Cardiac muscle cell (in vitro differentiated cells and primary cell): ENCODE data around the gene ATP5PO. TPM values are rescaled to one million over a fixed set of nuclear protein-coding genes. Genes with fewer than 3 reads are reported as not detected.

Experiments
- DNase-seq, 2 donors: peaks; one replicate each; pipeline versions ENCODE4 v3.0.0 to v3.0.0-alpha.2; 2010 to 2017; ENCODE audit warnings: low read depth in 1 of 2, low spot score in 1 of 2
- H3K27ac ChIP-seq: fragments of 200-600 bp; sonication (generic); 2 replicates; pipeline ENCODE4 v1.5.1; 2016
- H3K27me3 ChIP-seq: fragments of 200-600 bp; sonication (generic); 2 replicates; pipeline ENCODE4 v1.6.0; 2016; ENCODE audit warnings: control low read depth
- H3K36me3 ChIP-seq: fragments of 200-600 bp; sonication (generic); 2 replicates; pipeline ENCODE4 v1.5.1; 2016; ENCODE audit warnings: control low read depth
- H3K4me1 ChIP-seq: fragments of 200-600 bp; sonication (generic); 2 replicates; pipeline ENCODE4 v1.8.1; 2017; ENCODE audit warnings: low read depth, mild to moderate bottlenecking, mixed run types
- H3K4me3 ChIP-seq: fragments of 200-600 bp; sonication (generic); 2 replicates; pipeline ENCODE4 v1.5.1; 2016; ENCODE audit warnings: mild to moderate bottlenecking
- H3K9me3 ChIP-seq: fragments of 200-600 bp; sonication (generic); 2 replicates; pipeline ENCODE4 v1.5.1; 2017; ENCODE audit warnings: low read depth, mild to moderate bottlenecking, control low read depth
- polyA plus RNA-seq: library from polyadenylated mRNA; unstranded; fragments of >200 nt; fragmentation: Nextera tagmentation; extraction: Ambion mirVana; gene quantifications from 2 replicates; pipeline ENCODE4 v1.2.1, GENCODE V29; 2016
- total RNA-seq: library from RNA; depleted of rRNA; stranded (reverse); fragments of >200 nt; gene quantifications from 2 replicates; pipeline ENCODE4 v1.2.3, GENCODE V29; 2016
- TF ChIP-seq, protein P1 (sequence below): IDR thresholded peaks from 2 replicates; pipeline ENCODE4 v1.5.1; 2012; ENCODE audit warnings: low read depth, mild to moderate bottlenecking, low read length

ATP5PO gene
- total and polyA plus RNA-seq, 2 experiments from 2014 or later, result 251 to 1,053 TPM

DNA sequence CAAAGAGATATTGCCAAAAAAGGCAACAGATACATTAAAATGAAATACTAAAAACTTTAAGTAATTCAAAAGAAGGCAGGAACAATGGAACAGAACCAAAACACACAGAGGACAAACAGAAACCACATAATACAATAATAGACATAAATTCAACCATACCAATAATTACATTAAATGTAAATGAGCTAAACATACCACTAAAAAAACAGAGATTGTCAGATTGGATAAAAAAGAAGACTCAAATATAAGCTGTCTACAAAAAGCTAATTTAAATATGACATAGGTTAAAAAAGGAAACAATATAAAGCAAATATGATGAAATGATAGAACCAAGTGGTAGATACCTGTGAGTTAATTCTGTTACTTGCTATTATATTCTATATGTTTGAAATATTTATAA is 44.1 kb upstream of the ATP5PO start:
- DNase-seq, result no peak
- H3K4me3 ChIP-seq, result no peak overlapping the region
- H3K9me3 ChIP-seq, result no peaks in the 10 kb centered on the region
- no peaks in the 10 kb centered on the region for H3K36me3 ChIP-seq
- H3K4me1 ChIP-seq, result no peaks in the 10 kb centered on the region
- H3K27me3 ChIP-seq, result no peaks in the 10 kb centered on the region
- TF ChIP-seq, protein P1, sequence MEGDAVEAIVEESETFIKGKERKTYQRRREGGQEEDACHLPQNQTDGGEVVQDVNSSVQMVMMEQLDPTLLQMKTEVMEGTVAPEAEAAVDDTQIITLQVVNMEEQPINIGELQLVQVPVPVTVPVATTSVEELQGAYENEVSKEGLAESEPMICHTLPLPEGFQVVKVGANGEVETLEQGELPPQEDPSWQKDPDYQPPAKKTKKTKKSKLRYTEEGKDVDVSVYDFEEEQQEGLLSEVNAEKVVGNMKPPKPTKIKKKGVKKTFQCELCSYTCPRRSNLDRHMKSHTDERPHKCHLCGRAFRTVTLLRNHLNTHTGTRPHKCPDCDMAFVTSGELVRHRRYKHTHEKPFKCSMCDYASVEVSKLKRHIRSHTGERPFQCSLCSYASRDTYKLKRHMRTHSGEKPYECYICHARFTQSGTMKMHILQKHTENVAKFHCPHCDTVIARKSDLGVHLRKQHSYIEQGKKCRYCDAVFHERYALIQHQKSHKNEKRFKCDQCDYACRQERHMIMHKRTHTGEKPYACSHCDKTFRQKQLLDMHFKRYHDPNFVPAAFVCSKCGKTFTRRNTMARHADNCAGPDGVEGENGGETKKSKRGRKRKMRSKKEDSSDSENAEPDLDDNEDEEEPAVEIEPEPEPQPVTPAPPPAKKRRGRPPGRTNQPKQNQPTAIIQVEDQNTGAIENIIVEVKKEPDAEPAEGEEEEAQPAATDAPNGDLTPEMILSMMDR, result no peak
- H3K27ac ChIP-seq, result no peak overlapping the region

DNA sequence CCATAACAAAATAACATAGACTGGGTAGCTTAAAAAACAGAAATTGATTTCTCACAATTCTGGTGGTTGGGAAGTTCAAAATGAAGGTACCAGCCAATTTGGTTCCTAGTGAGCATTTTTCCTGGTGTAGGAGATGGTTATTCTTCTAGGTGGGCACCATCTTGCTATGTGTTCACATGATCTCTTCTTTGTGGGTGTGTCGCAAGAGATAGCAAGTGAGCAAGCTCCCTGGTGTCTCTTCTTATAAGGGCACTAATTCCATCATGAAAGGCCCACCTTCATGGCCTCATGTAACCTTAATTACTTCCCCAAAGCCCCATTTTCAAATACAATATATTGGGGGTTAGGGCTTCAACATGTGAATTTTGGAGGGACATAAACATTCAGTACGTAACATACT is 38.8 kb upstream of the ATP5PO start:
- Histone ChIP-seq H3K36me3 (no peaks in the 10 kb centered on the region), H3K4me1 (no peaks in the 10 kb centered on the region), H3K4me3 (no peak overlapping the region), H3K9me3 (no peaks in the 10 kb centered on the region), H3K27me3 (no peaks in the 10 kb centered on the region), H3K27ac (no peak overlapping the region)
- TF ChIP-seq, protein P1, result no peak
- DNase-seq, result no peak

GRCh38 chr21:33951276-33952178 is 35.9 kb upstream of the ATP5PO start:
- TF ChIP-seq, protein P1, result no peak
- Histone ChIP-seq H3K4me1 (peaks cover 14% of the 10 kb centered on the region), H3K4me3 (no peak overlapping the region), H3K36me3 (no peaks in the 10 kb centered on the region), H3K9me3 (no peaks in the 10 kb centered on the region), H3K27me3 (no peaks in the 10 kb centered on the region), H3K27ac (peak overlapping the region; percentile 1)
- DNase-seq, result peak in 1 of 2 donors; percentile 30

- Histone ChIP-seq H3K36me3 (no peaks in the 10 kb centered on the region), H3K27me3 (no peaks in the 10 kb centered on the region), H3K4me1 (peaks cover 14% of the 10 kb centered on the region), H3K4me3 (no peak overlapping the region), H3K27ac (no peak overlapping the region), H3K9me3 (no peaks in the 10 kb centered on the region)
- TF ChIP-seq, protein P1, result no peak
- DNase-seq, result no peak
Measured at GRCh38 chr21:33950431-33951079, 35.0 kb upstream of the ATP5PO start.

GRCh38 chr21:33949516-33950430 is 34.2 kb upstream of the ATP5PO start:
- H3K4me1 ChIP-seq, result peaks cover 14% of the 10 kb centered on the region
- no peaks in the 10 kb centered on the region for H3K27me3 ChIP-seq
- H3K9me3 ChIP-seq, result no peaks in the 10 kb centered on the region
- DNase-seq, result no peak
- H3K4me3 ChIP-seq, result no peak overlapping the region
- TF ChIP-seq, protein P1, result no peak
- H3K36me3 ChIP-seq, result no peaks in the 10 kb centered on the region
- no peak overlapping the region for H3K27ac ChIP-seq
